Activated T-helper 1 cell treated with anti-CD3 and anti-CD28 coated beads, Interleukin-12 subunit alpha, Interleukin-12 subunit beta, Interleukin-2, Interleukin-4 antibody, amounts not matched to agents 30 ng/mL and 10 ng/mL and 1 ng/mL, durations not matched to agents 14 hours and 24 hours and 36 hours (primary cell): ENCODE measurements around the gene SMYD3. TPM values are rescaled to one million over a fixed set of nuclear protein-coding genes. Genes with fewer than 3 reads are reported as not detected.
"Not testable (repeated sequence)": the region's sequence is repeated elsewhere in the genome, so short reads cannot be mapped to it uniquely, and the experiment has no call there.

ENCODE experiments used
- DNase-seq: peaks from one replicate; pipeline ENCODE4 v3.0.0; 2021; ENCODE audit warnings: low spot score
- H3K27ac Mint-ChIP-seq: one replicate; pipeline ENCODE4 v1.8.0; 2021; ENCODE audit warnings: mild to moderate bottlenecking, mixed read lengths
- H3K27me3 Mint-ChIP-seq: one replicate; pipeline ENCODE4 v1.8.0; 2022; ENCODE audit warnings: mild to moderate bottlenecking, moderate library complexity, mixed read lengths; ENCODE audit not compliant: insufficient read depth
- H3K36me3 Mint-ChIP-seq: one replicate; pipeline ENCODE4 v1.8.0; 2021; ENCODE audit warnings: low read depth, mixed read lengths
- H3K4me1 Mint-ChIP-seq: one replicate; pipeline ENCODE4 v1.8.0; 2021; ENCODE audit warnings: low read depth, mixed read lengths
- H3K4me3 Mint-ChIP-seq: one replicate; pipeline ENCODE4 v1.8.0; 2021; ENCODE audit warnings: mild to moderate bottlenecking, moderate library complexity, mixed read lengths
- H3K9me3 Mint-ChIP-seq: one replicate; pipeline ENCODE4 v1.8.0; 2021; ENCODE audit warnings: mixed read lengths
- intact Hi-C: fragments of 100-400 bp; cut with micrococcal nuclease; formaldehyde crosslinking; loops from one replicate; pipeline ENCODE4 v1.15.1; 2024
- total RNA-seq: library from RNA; stranded (reverse); gene quantifications from 2 replicates; pipeline ENCODE4 v1.2.3, GENCODE V29; 2022

SMYD3 gene
- total RNA-seq, 1 donor from 2014 or later = 21.7 TPM

DNA sequence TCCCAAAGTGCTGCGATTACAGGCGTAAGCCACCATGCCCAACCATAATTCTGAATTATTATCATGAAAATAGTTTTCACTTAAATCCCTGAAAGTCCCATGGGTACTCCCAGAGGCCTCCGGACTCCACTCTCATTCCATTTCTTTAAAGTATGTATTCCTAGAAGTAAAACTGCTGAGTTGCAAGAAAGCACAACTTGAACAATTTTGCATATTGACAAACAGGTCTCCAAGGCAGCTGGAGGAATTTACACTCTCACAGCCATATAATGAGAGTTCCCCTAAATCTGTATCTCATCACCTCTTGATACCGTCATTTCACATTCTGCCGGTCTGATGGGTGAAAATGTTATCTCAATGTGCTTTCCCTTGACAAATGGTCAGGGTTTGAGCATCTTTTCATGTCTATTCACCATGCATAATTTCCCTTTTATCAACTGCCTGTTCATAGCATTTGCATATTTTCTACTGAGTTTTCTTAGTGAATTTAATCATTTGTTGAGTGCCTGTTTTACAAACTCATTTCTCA, 129.4 kb downstream of the SMYD3 start:
- no peaks in the 10 kb centered on the region for H3K9me3 Mint-ChIP-seq
- H3K4me3 Mint-ChIP-seq = no peak overlapping the region
- H3K27me3 Mint-ChIP-seq = no peaks in the 10 kb centered on the region
- H3K36me3 Mint-ChIP-seq = no peaks in the 10 kb centered on the region
- no peak for DNase-seq
- H3K4me1 Mint-ChIP-seq = no peaks in the 10 kb centered on the region
- no peak overlapping the region for H3K27ac Mint-ChIP-seq
- intact Hi-C loops = no loop called here

DNA sequence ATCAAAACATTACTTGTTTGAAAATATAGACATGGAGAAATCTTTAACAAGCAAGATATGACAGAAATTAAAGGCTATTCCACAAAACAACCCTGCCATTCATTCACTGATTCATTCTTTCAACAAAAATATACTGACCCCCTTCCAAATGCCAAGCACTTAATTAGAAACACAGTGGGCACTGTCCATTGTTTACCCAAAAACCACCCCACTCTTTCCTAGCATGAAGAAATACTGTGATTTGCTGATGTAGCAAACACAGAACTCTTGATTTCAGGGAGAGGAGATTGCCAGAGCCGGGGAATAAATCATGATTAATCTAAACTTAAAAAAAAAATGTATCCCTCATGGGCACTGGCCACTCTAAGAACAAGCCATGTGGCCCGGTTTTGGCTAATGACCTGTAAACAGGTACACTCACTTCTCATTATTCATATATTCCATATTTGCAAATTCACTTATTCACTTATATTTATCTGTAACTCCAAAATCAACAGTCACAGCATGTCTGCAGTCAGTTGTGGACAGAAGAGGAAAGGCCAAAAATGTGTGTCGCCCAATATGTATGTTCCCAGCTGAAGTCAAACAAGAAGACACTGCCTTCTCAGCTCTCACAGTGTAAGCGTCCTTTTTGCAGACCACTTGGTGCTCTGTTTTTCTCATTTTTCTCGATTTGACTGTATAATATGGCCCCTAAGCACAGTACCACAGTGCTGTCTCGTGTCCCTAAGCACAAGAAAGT, 133.1 kb downstream of the SMYD3 start:
- no peak for DNase-seq
- Mint-ChIP-seq H3K27me3 (no peaks in the 10 kb centered on the region), H3K27ac (no peak overlapping the region), H3K4me1 (no peaks in the 10 kb centered on the region), H3K9me3 (no peaks in the 10 kb centered on the region), H3K4me3 (no peak overlapping the region), H3K36me3 (no peaks in the 10 kb centered on the region)
- intact Hi-C loops = no loop called here

DNA sequence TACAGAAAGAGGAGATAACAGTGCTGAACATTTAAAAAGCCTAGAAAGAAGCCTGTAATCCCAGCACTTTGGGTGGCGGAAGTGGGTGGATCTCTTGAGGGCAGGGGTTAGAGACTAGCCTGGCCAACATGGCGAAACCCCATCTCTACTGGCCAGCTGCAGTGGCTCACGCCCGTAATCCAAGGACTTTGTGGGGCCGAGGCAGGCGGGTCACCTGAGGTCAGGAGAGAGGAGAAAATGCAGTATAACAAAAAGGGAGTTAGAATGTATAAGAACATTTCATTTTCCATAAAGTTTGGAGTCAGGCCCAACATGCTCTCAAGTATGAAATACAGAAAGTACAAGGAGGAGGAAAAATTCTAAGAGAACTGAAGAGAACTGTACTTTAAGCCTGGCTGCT, 134.5 kb downstream of the SMYD3 start:
- DNase-seq = no peak
- Mint-ChIP-seq H3K27ac (no peak overlapping the region), H3K4me3 (no peak overlapping the region), H3K27me3 (no peaks in the 10 kb centered on the region), H3K4me1 (no peaks in the 10 kb centered on the region), H3K9me3 (no peaks in the 10 kb centered on the region), H3K36me3 (no peaks in the 10 kb centered on the region)
- intact Hi-C loops = no loop called here

- Mint-ChIP-seq H3K4me3 (no peak overlapping the region), H3K9me3 (no peaks in the 10 kb centered on the region), H3K27me3 (no peaks in the 10 kb centered on the region), H3K27ac (no peak overlapping the region), H3K36me3 (no peaks in the 10 kb centered on the region), H3K4me1 (peaks cover 11% of the 10 kb centered on the region)
- intact Hi-C loops = no loop called here
- no peak for DNase-seq
These were observed 140.0 kb downstream of the SMYD3 start for GRCh38 chr1:246367041-246367440.

DNA sequence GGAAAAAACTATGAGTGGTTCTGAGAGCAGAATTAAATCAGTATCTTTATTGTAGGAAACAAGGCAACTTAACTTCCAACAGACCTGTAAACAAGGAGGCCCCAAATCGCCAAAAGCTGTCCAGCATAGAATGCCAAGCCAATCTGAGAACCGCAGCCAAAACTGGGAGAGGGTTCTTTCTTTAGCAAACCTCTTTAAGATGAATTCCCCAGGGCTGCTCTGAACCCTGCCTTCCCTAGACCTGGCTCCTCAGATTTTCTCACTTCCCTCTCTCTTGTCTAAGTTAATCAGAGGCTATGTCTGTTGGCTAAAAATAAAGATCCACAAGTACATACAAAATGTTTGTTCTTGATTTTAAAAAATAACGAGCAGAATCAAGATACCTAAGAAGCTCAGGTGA, 141.4 kb downstream of the SMYD3 start:
- H3K4me3 Mint-ChIP-seq = no peak overlapping the region
- H3K27ac Mint-ChIP-seq = no peak overlapping the region
- no peaks in the 10 kb centered on the region for H3K36me3 Mint-ChIP-seq
- peaks cover 11% of the 10 kb centered on the region for H3K4me1 Mint-ChIP-seq
- no peaks in the 10 kb centered on the region for H3K27me3 Mint-ChIP-seq
- intact Hi-C loops = no loop called here
- H3K9me3 Mint-ChIP-seq = peaks cover 2% of the 10 kb centered on the region
- no peak for DNase-seq

GRCh38 chr1:246364415-246364941, 142.6 kb downstream of the SMYD3 start:
- no peaks in the 10 kb centered on the region for H3K27me3 Mint-ChIP-seq
- intact Hi-C loops = loop anchor here (1.0 kb wide), 1 partner anchor 32 kb away; no protein-coding TSS in a partner anchor
- peaks cover 4% of the 10 kb centered on the region for H3K9me3 Mint-ChIP-seq
- H3K36me3 Mint-ChIP-seq = no peaks in the 10 kb centered on the region
- no peak overlapping the region for H3K4me3 Mint-ChIP-seq
- no peak overlapping the region for H3K27ac Mint-ChIP-seq
- peaks cover 11% of the 10 kb centered on the region for H3K4me1 Mint-ChIP-seq
- no peak for DNase-seq

GRCh38 chr1:246357014-246357598, 150.0 kb downstream of the SMYD3 start:
- H3K27me3 Mint-ChIP-seq = not testable (repeated sequence)

DNA sequence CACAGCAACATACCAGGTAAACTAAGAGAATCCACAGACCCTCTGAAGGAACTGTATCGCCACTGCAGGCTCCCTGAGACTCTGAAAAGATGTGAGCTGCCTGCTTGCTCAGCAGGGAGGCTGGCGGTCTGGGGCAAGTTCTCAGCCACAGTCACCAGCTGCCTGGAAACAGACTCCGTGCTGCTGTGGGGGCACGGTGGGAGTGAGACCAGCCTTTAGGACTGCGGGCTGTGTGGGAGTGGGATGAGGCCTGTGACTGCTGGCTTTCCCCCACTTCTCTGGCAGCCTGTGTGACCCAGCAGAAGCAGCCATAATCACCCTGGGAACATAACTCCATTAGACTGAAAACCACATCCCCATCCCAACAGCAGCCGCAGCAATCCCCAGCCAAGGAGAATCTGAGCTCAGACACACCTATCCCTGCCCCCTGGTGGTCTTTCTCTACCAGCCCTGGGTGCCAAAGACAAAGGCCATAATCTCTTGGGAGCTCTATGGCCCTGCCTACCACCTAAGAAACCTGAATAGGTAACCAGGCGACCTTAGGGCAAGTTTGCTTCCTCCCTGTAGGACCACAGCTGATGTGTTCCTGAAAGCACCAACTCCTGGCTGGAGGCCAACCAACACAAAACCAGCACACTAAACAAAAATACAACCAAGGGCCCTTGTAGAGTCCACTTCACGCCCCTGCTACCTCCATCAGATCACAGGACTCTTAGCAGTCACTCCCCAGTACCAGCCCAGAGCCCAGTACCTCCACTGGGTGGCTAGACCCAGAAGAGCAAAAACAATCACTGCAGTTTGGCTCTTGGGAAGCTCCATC, 151.5 kb downstream of the SMYD3 start:
- no peak overlapping the region for H3K4me3 Mint-ChIP-seq
- H3K36me3 Mint-ChIP-seq = peaks cover 2% of the 10 kb centered on the region
- H3K4me1 Mint-ChIP-seq = no peaks in the 10 kb centered on the region
- intact Hi-C loops = no loop called here
- DNase-seq = no peak
- H3K9me3 Mint-ChIP-seq = peaks cover 8% of the 10 kb centered on the region
- no peaks in the 10 kb centered on the region for H3K27me3 Mint-ChIP-seq
- H3K27ac Mint-ChIP-seq = no peak overlapping the region

More at GRCh38 chr1:246357014-246357598, 150.0 kb downstream of the SMYD3 start:
- H3K4me1 Mint-ChIP-seq, DNase-seq, H3K4me3 Mint-ChIP-seq, H3K36me3 Mint-ChIP-seq, intact Hi-C loops, H3K27ac Mint-ChIP-seq: not testable (repeated sequence)
- H3K9me3 Mint-ChIP-seq = peaks cover 12% of the 10 kb centered on the region

- Mint-ChIP-seq H3K27me3 (no peaks in the 10 kb centered on the region), H3K4me1 (no peaks in the 10 kb centered on the region), H3K36me3 (peaks cover 2% of the 10 kb centered on the region), H3K27ac (no peak overlapping the region), H3K9me3 (no peaks in the 10 kb centered on the region), H3K4me3 (no peak overlapping the region)
- intact Hi-C loops = no loop called here
- no peak for DNase-seq
These were observed 155.4 kb downstream of the SMYD3 start for GRCh38 chr1:246351721-246352120.

GRCh38 chr1:246350745-246351144, 156.3 kb downstream of the SMYD3 start:
- Mint-ChIP-seq H3K27ac (no peak overlapping the region), H3K4me1 (no peaks in the 10 kb centered on the region), H3K36me3 (peaks cover 2% of the 10 kb centered on the region), H3K27me3 (no peaks in the 10 kb centered on the region), H3K9me3 (peaks cover 4% of the 10 kb centered on the region), H3K4me3 (no peak overlapping the region)
- no peak for DNase-seq
- intact Hi-C loops = no loop called here

GRCh38 chr1:246343937-246344336, 163.1 kb downstream of the SMYD3 start:
- no peak for DNase-seq
- Mint-ChIP-seq H3K9me3 (peaks cover 4% of the 10 kb centered on the region), H3K27ac (no peak overlapping the region), H3K27me3 (peaks cover 8% of the 10 kb centered on the region), H3K36me3 (no peaks in the 10 kb centered on the region), H3K4me3 (no peak overlapping the region), H3K4me1 (peaks cover 12% of the 10 kb centered on the region)
- intact Hi-C loops = no loop called here

- intact Hi-C loops = no loop called here
These were observed 163.8 kb downstream of the SMYD3 start for GRCh38 chr1:246343251-246343650.

More at GRCh38 chr1:246343251-246343650, 163.8 kb downstream of the SMYD3 start:
- Mint-ChIP-seq H3K4me3 (no peak overlapping the region), H3K27ac (no peak overlapping the region), H3K9me3 (peaks cover 4% of the 10 kb centered on the region), H3K36me3 (no peaks in the 10 kb centered on the region), H3K27me3 (peaks cover 8% of the 10 kb centered on the region), H3K4me1 (peaks cover 18% of the 10 kb centered on the region)
- no peak for DNase-seq
